Right forelimb (tissue), 1 donor: ENCODE measurements around the gene IQCF6.
"Not testable (repeated sequence)": the region's sequence is repeated elsewhere in the genome, so short reads cannot be mapped to it uniquely, and the experiment has no call there.

Experiments
- DNase-seq: peaks from one replicate; pipeline ENCODE4 v3.0.0-alpha.2; 2018

Gene IQCF6

DNA sequence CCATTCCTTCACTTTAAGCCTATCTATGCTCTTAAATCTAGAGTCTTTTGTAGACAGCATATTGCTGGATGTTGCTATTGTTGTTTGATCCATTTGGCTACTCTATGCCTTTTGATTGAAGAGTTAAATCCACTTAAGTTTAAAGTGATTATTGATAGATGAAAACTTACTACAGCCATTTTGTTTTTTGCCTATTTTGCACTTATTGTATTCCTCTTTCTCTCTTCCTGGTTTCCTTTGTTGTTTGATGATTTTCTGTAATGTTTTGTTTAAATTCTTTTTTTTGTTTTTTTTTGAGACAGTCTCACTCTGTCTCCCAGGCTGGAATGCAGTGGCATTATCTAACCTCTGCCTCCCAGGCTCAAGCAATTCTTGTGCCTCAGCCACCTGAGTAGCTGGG is 19.8 kb downstream of the IQCF6 start:
- no peak for DNase-seq

DNA sequence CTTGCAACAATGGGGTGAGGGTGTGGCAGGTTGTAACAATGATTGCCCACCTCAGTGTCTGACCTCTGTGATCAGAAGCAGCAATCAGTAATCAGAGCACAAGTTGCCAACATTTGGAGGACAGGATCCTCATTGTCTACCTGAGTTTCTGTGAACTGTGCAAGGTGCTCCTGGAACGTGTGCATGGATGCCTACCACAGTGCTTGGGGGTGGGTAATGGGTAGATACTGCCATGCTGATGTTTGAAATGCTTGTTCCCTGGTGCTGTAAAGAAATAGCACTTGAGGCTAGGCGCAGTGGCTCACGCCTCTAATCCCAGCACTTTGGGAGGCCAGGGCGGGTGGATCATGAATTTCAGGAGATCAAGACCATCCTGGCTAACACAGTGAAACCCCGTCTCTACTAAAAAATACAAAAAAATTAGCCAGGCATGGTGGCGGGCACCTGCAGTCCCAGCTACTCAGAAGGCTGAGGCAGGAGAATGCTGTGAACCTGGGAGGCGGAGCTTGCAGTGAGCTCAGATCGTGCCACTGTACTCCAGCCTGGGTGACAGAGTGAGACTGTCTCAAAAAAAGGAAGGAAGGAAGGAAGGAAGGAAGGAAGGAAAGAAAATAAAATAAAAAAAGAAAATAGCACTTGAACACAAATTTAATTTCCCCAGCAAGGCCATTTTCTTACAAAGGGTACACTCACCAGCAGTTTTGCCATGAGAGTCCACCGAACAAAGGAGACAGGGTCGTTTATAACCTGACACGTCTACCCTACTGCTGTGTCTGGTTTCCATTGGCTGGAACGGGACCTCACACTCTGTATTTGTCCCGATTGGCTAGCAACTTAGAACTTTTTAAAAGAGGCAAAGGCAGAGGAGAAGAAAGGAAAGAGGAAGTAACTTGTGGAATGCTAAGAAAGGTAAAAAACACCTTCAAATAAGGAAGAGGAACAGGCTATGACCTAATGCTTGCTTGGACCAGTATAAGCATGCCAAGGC is 25.0 kb downstream of the IQCF6 start:
- not testable (repeated sequence) for DNase-seq

DNA sequence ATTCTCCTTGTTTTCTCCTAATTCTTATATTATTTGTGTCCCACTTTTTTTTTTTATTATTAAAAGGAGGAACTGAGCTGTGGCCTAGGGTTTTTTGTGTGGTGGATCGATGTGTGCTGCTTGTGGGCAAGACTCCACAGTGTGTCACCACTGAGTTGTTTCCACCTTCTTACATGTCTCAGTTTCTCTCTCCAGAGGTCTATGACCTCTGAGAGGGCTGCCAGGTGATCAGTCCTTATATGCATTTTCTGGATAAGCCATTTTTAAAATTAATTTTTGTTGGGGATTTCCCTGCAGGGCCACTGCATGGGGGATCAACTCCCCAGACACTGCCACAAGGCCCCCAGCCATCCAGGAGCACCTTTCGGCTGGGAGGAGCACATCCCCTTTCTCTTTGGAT is 27.8 kb downstream of the IQCF6 start:
- DNase-seq: no peak

DNA sequence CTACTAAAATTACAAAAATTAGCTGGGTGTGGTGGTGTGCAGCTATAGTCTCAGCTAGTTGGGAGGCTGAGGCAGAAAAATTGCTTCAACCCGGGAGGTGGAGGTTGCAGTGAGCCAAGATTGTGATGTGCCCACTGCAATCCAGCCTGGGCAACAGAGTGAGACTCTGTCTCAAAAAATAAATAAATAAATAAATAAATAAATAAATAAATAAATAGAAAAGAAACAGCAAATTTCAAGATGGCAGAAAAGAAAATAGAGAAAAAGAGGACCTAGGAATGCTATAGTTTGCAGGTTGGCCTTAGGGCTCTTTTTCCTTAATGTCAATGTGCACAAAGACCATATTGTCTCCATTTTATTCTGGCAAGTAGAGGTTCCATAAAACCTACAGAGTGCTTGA is 28.2 kb downstream of the IQCF6 start:
- no peak for DNase-seq

DNA sequence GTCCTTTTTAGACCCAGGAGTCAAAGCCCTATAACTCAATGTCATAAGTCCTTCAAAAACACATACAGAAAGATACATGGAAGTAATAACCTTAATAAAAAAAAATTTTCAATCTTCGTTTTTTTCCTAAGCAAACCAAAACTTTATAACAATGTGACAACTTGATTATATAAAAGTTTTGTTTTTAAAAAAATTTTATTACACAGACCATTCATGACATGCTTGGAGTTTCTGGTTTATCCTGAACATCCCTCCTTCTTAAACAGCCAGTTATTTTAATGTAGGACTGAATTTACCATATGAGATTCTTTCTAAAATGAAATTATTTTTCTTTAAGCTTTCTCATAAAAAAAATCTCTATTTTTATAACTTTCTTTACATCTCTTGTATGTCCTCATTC is 30.7 kb downstream of the IQCF6 start:
- no peak for DNase-seq

DNA sequence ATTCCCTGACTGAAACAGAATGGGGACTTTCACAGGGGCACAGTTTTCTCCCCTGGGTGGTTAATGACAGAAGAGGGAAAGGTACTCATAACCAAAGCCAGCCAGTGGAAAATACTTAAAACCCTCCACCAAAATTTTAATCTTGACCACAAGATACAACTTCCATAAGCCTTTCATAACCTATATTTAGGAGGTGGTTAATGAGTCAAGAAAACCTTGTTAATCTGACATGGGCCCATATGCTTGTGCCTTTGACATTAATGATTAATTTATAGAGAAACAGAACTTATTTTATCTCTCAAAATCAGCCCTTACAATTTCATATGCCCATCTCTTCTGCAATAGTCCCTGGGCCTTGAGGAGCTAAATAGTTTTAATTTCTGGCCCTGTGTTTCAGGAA is 31.2 kb downstream of the IQCF6 start:
- no peak for DNase-seq

DNA sequence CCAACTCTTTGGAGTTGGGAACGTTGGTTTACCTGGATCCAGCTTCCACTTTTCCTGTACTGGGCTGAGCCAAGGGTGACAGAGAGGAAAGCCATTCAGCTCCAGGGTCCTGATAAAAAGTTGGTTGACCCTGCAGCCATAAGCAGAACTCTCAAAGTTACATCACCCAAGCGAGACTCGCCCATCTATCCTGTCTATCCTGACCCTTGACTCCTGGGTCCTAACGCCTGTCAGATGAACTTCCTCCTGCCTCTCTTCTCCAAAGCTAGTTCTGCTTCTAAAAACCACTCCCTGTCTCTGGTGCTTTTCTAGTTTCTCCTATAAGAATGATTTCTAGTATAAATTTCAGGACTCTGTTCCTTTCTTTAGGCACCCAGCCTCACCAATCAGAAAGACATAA is 36.1 kb downstream of the IQCF6 start:
- DNase-seq: not testable (repeated sequence)

DNA sequence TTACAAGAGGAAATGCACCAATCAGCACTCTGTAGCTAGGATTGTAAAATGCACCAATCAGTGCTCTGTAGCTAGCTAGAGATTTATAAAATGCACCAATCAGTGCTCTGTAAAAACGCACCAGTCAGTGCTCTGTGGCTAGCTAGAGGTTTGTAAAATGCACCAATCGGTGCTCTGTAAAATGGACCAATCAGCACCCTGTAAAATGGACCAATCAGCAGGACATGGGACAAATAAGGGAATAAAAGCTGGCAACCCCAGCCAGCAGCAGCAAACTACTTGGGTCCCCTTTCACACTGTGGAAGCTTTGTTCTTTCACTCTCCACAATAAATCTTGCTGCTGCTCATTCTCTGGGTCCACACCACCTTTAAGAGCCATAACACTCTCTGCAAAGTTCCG is 36.7 kb downstream of the IQCF6 start:
- not testable (repeated sequence) for DNase-seq

DNA sequence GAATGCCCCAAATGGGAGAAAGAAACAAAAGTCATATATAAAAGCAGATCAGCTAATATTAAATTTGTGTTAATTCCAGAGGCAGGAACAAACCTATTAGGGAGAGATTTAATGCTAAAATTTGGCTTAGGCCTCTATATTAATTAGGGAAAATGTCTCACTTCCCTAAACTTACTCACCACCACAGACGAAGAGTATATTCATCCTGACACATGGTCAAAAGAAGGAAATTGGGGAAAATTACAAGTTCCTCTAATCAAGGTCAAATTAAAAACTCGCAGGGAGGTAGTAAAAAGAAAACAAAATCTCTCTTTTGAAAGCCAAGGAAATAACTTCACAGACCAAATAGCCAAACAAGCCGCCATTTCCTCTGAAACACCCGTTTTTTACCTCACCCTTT is 39.9 kb downstream of the IQCF6 start:
- DNase-seq: no peak

DNA sequence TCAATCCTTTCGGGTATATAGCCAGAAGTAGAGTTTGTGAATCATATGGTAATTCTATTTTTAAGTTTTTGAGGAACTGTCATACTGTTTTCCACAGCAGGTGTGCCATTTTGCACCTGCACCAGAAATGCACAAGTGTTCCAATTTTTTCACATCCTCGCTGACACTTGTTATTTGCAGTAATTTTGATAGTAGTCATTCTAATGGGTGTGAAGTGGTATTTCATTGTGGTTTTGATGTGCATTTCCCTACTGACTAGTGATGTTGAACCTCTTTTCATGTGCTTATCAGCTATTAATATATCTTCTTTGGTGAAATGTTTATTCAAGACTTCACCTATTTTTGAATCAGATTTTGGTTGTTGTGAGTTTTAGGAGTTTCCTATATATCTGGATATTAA is 43.1 kb downstream of the IQCF6 start:
- DNase-seq: no peak

DNA sequence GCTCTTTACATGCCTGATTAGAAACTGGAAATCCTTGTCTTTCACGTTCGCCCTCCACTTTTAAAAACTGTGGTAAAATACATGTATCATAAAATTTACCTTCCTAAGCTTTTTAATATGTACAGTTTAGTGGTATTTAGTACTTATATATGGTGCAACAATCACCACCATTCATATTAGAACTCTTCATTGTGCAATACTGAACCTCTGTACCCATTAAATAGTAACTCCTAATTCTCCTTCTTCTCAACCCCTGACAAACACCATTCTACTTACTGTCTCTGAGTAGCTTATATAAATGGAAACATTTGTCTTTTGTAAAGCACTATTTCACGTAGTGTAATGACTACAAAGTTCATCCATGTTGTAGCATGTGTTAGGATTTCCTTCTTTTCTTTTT is 44.0 kb downstream of the IQCF6 start:
- DNase-seq: no peak

DNA sequence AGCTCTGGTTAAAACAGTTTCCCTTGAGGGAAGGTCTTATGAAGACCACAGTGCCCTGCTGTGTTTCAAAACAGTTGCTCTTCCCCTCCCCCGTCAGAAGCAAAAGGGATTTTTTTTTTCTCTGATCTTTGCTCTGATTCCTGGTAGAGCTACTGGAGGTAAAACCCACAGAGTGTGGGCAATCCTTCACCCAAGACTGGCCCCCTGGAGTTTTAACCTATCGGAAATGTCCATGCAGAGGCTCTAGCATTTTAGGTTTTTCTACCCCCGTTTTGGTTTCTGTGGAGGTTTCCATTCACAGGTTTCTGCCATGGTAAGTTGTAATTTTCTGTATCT is 44.5 kb downstream of the IQCF6 start:
- DNase-seq: no peak

DNA sequence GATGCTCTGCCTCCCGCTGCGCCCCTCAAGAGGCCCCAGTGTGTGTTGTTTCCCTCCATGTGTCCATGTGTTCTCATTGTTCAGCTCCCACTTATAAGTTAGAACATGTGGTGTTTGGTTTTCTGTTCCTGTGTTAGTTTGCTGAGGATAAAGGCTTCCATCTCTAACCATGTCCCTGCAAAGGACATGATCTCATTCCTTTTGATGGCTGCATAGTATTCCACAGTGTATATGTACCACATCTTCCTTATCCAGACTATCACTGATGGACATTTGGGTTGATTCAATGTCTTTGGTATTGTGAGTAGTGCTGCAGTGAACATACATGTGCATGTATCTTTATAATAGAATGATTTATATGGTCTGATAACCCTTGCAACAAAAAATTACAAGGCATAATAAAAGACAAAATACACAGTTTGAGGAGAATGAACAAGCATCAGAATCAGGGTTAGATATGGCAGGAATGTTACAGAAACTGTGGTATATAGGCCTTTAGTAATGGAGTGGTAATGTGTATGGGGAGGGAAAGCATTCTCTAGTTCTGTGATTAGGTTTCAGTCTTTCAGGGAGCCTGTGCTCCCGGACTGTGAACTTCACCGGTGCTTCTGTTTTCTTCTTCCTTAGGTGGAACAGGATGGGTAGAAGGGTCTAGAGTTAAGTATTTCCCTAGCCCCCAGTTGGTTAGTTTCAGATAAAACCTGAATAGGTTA is 45.0 kb downstream of the IQCF6 start:
- no peak for DNase-seq

DNA sequence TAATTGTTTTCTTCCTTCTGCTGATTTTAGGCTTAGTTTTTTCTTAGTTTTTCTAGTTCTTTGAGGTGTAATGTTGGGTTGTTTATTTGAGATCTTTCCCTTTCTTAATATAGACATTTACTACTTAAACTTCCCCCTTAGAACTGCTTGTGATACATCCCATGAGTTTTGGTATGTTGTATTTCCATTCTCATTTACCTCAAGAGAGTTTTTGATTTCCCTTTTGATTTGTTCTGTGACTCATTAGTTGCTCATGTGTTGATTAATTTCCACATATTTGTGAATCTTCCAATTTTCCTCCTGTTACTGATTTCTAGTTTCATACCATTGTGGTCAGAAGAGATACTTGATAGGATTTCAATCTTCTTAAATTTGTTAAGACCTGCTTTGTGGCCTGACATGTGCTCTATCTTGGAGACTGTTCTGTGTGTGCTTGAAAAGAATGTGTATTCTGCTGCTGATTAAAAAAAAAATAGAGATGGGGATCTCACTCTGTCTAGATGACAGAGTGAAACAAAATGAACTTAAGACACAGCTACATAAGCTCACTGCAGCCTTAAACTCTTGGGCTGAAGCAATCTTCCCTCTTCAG is 49.9 kb downstream of the IQCF6 start:
- DNase-seq: no peak
